Measurements from ENCODE around the gene ZNF628.
"Not testable (repeated sequence)": the region's sequence is repeated elsewhere in the genome, so short reads cannot be mapped to it uniquely, and the experiment has no call there.

Gene ZNF628

GRCh38 chr19:55476100-55476775 lies at the start of gene ZNF628:
Gene ZNF628, plus strand, starts transcription at chr19:55476617. Its CDS starts 3,294 bp downstream, at chr19:55479911.
- peak; percentile 97 for DNase-seq

GRCh38 chr19:55431183-55431582 lies 45.2 kb upstream of the ZNF628 start:
- DNase-seq = no peak

- no peak for DNase-seq
Observed at GRCh38 chr19:55432241-55432959, 44.0 kb upstream of the ZNF628 start.

GRCh38 chr19:55433292-55433691 lies 43.1 kb upstream of the ZNF628 start:
- no peak for DNase-seq

GRCh38 chr19:55434356-55434919 lies 42.0 kb upstream of the ZNF628 start:
- no peak for DNase-seq

GRCh38 chr19:55435020-55435419 lies 41.4 kb upstream of the ZNF628 start:
- no peak for DNase-seq

GRCh38 chr19:55436847-55437246 lies 39.6 kb upstream of the ZNF628 start:
- DNase-seq = no peak

- peak; percentile 33 for DNase-seq
Observed at GRCh38 chr19:55437410-55437809, 39.0 kb upstream of the ZNF628 start.

GRCh38 chr19:55439052-55439451 lies 37.4 kb upstream of the ZNF628 start:
- no peak for DNase-seq

GRCh38 chr19:55440411-55441105 lies 35.9 kb upstream of the ZNF628 start:
- no peak for DNase-seq

- DNase-seq = no peak
Observed at GRCh38 chr19:55441319-55441691, 35.1 kb upstream of the ZNF628 start.

- DNase-seq = no peak
Observed at GRCh38 chr19:55441692-55442321, 34.6 kb upstream of the ZNF628 start.

- DNase-seq = no peak
Observed at GRCh38 chr19:55442372-55442961, 34.0 kb upstream of the ZNF628 start.

- no peak for DNase-seq
Observed at GRCh38 chr19:55443045-55443823, 33.2 kb upstream of the ZNF628 start, which contains the start of gene SHISA7. Gene SHISA7, minus strand, starts transcription at chr19:55443300. Its CDS starts 437 bp downstream, at chr19:55442863.

GRCh38 chr19:55443824-55444480 lies 32.5 kb upstream of the ZNF628 start:
- no peak for DNase-seq

- no peak for DNase-seq
Observed at GRCh38 chr19:55444646-55445045, 31.8 kb upstream of the ZNF628 start.

- DNase-seq = no peak
Observed at GRCh38 chr19:55446060-55446459, 30.4 kb upstream of the ZNF628 start.

- no peak for DNase-seq
Observed at GRCh38 chr19:55447421-55448174, 28.8 kb upstream of the ZNF628 start.

- DNase-seq = not testable (repeated sequence)
Observed at GRCh38 chr19:55448175-55448490, 28.3 kb upstream of the ZNF628 start.

- no peak for DNase-seq
Observed at GRCh38 chr19:55449469-55449868, 26.9 kb upstream of the ZNF628 start.

All from NCI-H510A (cell line).